ENCODE measurements around the gene PIGQ. TPM values are rescaled to one million over a fixed set of nuclear protein-coding genes. Genes with fewer than 3 reads are reported as not detected.

PIGQ gene
- total and polyA plus RNA-seq, 11 donors: 16.4 to 39.5 (median 22.0) TPM

GRCh38 chr16:525123-525519 lies 44.6 kb upstream of the PIGQ start:
- peak overlapping the region in 1 of 12 donors; percentile 93 for H3K4me3 ChIP-seq
- no peaks in the 10 kb centered on the region for H3K9me3 ChIP-seq
- WGBS, 4 donors: 88 to 98% (median 94%) methylated on average over 8 of the region's 8 CpGs
- TF ChIP-seq CTCF (IDR thresholded peaks at IDR 0.05) (no peak), POLR2A (IDR thresholded peaks at IDR 0.05) (no peak)
- H3K27me3 ChIP-seq: no peaks in the 10 kb centered on the region
- intact Hi-C loops (cut with DNase I): loop anchor here in 1 of 10 donors (10.0 kb wide), 1 partner anchor 100 kb away; the partner anchor contains the start of gene RAB11FIP3
- peaks cover 0 to 13% (median 7%) of the 10 kb centered on the region in 9 donors for H3K36me3 ChIP-seq
- H3K27ac ChIP-seq: peak overlapping the region in 1 of 12 donors; percentile 99
- peaks cover 11 to 46% (median 30%) of the 10 kb centered on the region in 12 donors for H3K4me1 ChIP-seq
- ATAC-seq (no peak), DNase-seq (no peak)

DNA sequence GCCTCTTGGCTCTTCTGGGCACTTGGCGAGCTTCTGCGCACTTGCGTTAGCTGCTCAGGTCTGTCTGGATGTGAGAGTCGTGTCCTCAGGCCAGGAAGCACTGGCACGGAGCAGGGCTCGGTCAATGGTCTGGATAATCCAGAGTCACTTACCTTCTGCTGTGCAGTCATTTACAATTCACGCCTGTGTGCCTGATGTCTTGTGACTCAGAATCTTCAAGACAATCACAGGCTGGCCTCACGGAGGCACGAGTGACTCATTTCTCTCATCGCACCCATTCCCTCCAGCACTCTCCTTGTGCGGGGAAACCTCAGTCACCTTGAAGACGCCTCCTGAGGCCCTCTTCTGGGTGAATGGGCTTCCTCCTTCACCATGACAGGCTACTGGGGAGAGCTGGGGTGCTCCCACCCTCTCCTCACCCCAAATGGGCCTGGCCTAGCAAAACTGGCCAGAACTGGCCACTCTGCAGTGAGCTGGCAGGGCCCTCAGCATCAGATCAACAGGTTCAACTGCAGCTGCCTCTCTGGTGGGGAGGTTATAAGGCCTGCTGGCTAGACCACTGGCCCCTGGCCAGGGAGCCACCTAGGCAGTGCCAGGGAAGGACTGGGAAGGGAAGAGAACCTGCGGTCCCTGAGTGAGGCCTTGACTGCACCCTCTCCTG lies 44.1 kb upstream of the PIGQ start:
- ATAC-seq: no peak
- H3K27ac ChIP-seq: peak overlapping the region in 7 of 12 donors; percentile 34 to 100 (median 99)
- H3K4me3 ChIP-seq: peak overlapping the region in 8 of 12 donors; percentile 73 to 94 (median 85)
- 78 to 84% (median 79%) methylated on average over 12 to 13 of the region's 13 CpGs for WGBS, 4 donors
- H3K9me3 ChIP-seq: no peaks in the 10 kb centered on the region
- H3K36me3 ChIP-seq: peaks cover 0 to 8% (median 2%) of the 10 kb centered on the region in 9 donors
- no peak for DNase-seq
- TF ChIP-seq POLR2A (IDR thresholded peaks at IDR 0.05) (no peak), CTCF (IDR thresholded peaks at IDR 0.05) (no peak)
- peaks cover 11 to 51% (median 36%) of the 10 kb centered on the region in 12 donors for H3K4me1 ChIP-seq
- H3K27me3 ChIP-seq: no peaks in the 10 kb centered on the region
- intact Hi-C loops (cut with DNase I): loop anchor here in 1 of 10 donors (10.0 kb wide), 1 partner anchor 101 kb away; the partner anchor contains the start of gene RAB11FIP3

- peaks cover 0 to 4% (median 0%) of the 10 kb centered on the region in 9 donors for H3K36me3 ChIP-seq
- ATAC-seq (peak; percentile 26 to 52 (median 34)), DNase-seq (peak in 4 of 5 donors; percentile 55 to 82 (median 76))
- H3K27me3 ChIP-seq: no peaks in the 10 kb centered on the region
- no peak for TF ChIP-seq CTCF (IDR thresholded peaks at IDR 0.05)
- TF ChIP-seq POLR2A (IDR thresholded peaks at IDR 0.05): no peak
- no peaks in the 10 kb centered on the region for H3K9me3 ChIP-seq
- H3K4me1 ChIP-seq: peaks cover 11 to 53% (median 37%) of the 10 kb centered on the region in 12 donors
- H3K27ac ChIP-seq: peak overlapping the region; percentile 89 to 100 (median 98)
- H3K4me3 ChIP-seq: peak overlapping the region; percentile 58 to 94 (median 76)
- intact Hi-C loops (cut with DNase I): loop anchor here in 1 of 10 donors (1.0 to 10.0 kb wide), 2 partner anchors 43 to 102 kb away; partner anchors contain the start of genes PIGQ and RAB11FIP3
- WGBS, 4 donors: 3 to 6% (median 6%) methylated on average over 21 to 26 of the region's 26 CpGs
Measured at GRCh38 chr16:526181-527014, 43.4 kb upstream of the PIGQ start.

Data from heart left ventricle (tissue), 16 donors.